Fibroblast of skin of left quadriceps (primary cell): Measurements from ENCODE around the gene ASCL3.
"Not testable (repeated sequence)": the region's sequence is repeated elsewhere in the genome, so short reads cannot be mapped to it uniquely, and the experiment has no call there.

Experiments
- DNase-seq, 2 experiments: peaks; one replicate each; pipeline ENCODE4 v3.0.0-alpha.2; 2013; ENCODE audit warnings: low read depth in 2 of 2

Gene ASCL3

DNA sequence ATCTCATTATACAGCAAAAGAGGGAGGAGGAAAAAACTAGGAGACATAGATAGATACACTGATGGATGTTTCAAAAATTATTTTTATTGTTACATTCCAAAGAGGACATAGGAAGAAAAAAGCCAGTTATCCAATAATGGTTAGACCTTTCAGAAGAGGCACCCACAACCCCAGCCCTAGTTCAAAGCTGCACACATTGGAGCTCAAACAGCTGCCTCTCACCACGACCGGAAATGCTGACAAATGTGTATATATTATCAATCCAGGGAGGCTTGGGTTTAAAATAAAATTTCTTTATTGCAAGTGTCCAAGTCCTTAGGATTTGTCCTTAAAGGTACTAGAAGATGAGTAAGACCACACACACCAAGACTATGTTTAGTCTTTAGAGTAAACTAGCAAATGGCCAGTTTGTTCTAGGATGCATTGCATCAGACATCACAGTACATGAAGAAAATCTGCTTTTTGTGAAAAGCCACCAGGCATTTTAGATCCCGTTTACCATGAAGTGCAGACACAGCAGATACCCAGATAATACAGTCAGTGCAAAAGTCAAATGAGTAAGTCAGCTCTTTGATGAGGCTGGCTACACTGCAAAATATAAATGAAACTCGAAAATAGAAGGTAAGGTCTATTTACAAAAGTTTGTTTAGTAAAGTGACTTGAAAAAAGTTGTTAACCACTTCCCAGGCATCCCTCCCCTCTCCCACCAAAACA is 4.6 kb upstream of the ASCL3 start:
- DNase-seq: no peak

DNA sequence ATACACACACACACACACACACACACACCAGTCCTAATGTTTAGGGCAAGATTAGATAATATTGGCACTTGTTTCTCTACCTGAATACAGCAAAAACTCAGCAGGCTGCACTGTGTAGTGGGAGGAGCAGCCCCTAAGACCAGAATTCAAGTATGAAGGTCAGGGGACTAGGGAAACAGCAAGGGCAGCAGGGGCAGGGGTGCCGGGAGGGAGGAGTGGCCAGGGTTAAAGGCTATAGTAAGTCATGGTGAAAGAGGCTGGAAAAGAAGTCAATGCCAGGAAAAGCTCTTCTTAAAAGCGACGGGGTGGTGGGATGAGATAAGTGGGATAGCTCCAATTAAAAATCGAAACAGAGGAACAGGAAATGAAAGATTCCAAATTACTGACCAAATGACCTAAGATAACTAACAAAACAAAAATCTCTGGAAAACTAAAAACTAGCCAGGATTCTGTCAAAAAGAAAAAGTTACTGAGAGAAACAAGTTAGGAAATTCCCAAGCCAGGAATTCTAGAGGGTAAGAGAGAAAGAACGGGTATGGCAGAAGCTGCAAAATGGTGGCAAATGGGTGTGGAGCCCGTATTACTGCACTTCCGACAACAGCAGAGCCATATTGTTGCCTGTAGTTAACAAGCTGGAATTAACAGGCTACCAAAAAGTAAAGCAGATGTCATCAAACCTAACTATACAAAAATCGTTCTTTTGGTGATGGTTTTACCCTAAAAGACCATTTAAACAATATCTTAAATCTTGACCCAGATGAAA is 1.3 kb downstream of the ASCL3 start:
- no peak for DNase-seq

DNA sequence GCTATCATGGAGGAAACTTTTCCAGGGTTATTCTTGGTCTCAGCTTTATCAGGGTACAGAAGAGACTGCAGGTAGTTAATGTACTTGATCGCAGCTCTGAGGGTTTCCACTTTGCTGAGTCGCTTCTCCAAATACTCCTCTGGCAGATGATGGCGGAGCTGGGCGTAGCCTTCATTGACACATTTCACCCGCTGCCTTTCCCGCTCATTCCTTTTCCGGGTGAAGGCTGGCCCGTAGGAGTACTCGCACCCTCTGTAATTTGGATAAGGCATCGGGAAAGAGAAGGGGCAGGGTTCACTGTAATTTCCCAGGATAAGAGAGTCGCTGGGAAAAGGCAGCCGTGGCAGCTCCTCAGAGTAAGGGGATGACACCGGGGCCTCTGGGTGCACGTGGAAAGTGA is 5.2 kb downstream of the ASCL3 start:
- DNase-seq: no peak

DNA sequence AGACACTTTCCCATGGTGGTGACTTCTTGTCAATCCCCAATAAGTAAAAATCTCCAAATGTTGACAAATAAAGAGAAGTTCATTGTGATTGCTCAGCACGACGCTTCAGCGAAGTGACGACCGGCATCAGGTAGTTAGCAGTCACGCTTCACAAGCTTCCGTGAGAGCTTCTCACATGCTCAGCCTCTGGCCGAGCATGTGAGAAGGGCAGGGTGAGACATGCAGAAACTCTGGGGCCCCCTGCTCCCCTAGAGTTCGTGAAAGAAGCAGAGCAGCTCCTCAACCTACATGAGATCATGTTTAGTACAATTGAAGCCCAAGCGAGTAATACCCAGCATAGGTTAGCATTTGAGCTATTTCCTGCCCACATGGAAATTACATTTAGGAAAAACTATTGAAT is 5.7 kb downstream of the ASCL3 start:
- no peak for DNase-seq

DNA sequence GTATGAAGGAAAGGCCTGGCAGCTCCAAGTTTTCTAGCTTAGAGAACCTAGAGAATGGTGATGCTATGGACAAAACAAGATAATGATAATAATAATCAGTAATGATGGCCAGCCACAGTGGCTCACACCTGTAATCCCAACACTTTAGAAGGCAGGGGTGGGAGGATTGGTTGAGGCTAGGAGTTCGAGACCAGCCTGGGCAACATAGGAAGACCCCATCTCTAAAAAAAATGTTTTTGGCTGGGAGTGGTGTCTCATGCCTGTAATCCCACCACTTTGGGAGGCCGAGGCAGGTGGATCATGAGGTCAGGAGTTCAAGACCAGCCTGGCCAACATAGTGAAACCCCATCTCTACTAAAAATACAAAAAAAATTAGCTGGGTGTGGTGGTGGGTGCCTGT is 7.0 kb downstream of the ASCL3 start:
- DNase-seq: not testable (repeated sequence)

DNA sequence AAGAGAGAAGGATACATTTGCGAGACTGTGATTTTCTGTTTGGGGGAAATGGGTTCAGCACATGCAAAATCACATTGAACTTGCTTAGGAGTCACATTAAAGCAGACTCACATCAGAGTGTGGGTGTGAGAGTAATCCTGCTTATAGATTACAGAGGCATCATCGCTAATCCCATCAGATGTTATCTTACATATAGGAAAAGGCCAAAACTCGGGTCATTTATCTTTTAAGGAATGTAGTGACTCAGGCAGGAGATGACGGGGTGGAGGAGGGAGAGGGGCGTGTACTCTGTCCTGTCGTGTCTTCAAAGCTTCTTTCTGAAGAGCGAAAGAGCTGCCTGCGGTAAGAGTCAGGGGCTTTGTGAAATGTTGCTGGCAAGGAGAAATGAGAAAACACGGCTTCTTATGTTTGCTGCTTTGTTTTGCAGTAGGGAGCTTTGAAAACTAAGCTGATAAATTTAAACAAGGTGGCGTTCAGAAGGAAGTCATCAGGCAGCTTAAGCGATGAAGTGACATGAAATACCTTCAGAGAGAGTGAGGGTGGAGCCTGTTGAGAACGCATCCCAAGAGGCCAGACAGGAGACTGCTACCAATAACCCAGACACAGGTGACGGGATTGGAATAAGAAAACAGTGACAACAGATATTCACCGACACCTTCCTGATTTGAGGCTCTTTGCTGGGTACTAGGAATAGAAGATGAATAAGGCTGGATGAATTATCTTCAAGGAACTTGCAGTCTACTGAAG is 7.9 kb downstream of the ASCL3 start:
- DNase-seq: peak; percentile 71 to 74

DNA sequence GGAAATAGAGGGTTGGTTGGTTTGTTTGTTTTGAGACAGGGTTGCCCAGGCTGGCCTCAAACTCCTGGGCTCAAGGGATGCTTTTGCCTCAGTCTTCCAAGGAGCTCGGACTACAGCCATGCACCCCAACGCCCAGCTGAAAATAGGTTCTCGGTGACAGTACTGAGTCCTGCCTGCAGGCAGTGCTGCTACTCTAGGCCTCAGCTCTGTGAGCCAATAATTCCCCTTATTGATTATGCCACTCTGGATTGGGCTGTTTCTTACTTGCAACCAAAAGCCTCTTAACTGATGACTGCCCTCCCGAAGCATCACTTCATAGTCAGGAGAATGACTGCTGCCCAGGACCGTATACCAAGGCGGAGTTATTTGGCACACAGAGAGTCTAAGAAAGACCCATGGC is 8.9 kb downstream of the ASCL3 start:
- DNase-seq: no peak

DNA sequence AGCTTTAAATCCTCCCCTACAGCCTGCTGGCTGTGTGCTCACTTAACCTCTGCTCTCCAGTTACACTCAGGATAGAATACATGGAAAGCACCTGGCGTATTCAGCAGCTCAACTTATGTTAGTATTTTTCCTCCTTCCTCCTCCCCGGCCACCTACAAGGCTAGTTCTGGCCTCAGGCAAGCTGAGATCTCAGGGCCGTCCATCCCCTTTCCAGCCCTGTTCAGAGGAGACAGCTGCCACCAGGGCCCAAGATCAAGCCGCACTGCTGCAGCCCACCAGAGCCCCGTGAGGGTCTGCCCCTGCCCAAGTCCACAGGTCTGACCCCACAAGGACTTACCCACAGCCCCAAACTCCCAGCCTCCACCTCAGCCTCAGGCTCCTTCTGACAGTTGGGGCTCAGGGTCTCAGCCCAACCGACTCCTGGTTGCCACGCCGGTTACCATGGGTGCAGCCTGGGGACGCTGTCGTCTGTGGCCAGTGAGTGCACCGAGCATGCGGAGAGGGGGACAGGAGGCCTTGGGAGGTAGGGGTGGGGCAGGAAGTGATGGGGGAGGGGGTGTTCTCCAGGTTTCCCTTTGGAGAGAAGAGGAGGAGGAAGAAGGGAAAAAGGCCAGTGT is 10.1 kb downstream of the ASCL3 start, which contains the start of gene C11orf16:
C11orf16 (minus strand) TSS at position 384 of the 617 bp plus-strand sequence. CDS start 639 bp downstream, outside the sequence.
- no peak for DNase-seq

DNA sequence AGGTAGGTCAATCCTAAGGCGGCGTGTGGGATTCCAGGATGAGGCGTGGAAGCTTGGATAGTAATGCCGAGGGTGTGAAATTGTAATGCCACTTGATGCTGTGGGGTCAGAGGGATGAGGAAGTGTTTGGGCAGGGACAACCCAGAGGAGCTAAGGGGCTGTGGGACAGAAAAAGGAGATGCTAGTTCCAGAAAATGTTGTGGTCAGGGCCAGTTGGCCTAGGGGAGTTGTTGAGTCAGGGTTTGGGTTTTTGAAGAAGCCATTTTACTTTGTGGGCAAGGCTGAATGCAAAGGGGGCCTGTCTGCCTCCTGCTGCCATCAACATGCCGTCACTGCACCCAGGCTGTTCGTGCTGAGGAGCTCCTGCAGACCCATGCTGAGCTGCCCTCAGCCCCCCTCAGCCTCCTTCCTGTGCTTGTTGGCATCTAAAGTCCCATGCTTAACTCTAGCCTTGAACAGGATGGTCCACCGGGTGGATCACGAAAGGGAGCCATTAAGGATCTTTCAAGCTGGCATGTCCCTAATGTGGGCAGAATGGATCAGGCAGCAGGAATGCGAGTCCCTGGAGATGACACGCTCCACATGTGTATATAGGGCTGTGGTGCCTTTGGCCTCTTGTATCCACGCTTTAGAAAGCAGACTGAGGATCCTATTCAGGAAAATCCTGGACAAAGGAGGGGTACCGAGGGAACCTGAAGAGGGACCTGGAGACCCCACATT is 12.2 kb downstream of the ASCL3 start:
- no peak for DNase-seq

DNA sequence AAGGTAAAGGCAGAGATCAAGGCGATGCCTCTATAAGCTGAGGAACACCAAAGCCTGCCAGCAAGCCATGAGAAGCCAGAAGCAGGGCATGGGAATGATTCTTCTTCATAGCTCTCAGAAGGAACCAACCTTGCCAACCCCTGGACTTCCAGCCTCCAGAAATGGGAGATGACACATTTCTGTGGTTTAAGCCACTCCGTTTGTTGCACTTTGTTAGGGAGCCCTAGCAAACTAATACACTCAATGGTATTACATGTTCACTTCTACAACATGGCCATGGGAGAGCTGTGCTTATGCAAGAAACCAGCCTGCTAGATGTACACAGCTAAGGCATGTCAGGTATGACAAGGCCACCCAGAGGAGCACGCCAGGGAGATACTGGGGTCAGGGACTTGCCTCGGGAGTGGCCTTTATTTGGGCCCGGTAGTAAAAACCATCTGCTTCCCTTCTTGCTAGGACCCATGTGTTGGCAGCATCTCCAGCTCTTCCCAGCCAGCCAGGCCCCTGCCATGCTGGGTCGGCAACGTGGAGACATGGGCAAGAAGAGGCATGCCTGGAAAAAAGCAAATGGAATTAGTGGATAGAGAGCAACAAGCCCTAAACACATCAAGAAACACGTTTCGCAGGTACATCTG is 13.7 kb downstream of the ASCL3 start:
- DNase-seq: no peak

DNA sequence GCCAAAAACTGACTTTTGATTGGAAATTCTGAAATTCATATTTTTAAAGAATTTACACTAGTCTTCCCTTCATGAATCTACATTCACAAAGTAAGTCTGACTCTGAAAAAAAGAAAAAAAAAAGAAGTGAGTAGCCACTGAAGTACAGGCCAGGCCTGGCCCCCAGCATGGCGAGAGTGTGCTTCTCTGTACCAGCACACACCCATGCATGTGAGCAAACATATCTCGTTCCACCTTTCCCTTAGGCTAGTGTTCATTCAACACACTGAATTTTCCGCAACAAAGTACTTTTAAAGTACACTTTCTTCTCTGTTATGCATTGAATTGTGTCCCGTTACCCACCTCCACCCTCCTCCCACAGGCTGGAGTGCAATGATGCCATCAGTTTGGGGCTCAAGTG is 14.6 kb downstream of the ASCL3 start:
- DNase-seq: no peak

DNA sequence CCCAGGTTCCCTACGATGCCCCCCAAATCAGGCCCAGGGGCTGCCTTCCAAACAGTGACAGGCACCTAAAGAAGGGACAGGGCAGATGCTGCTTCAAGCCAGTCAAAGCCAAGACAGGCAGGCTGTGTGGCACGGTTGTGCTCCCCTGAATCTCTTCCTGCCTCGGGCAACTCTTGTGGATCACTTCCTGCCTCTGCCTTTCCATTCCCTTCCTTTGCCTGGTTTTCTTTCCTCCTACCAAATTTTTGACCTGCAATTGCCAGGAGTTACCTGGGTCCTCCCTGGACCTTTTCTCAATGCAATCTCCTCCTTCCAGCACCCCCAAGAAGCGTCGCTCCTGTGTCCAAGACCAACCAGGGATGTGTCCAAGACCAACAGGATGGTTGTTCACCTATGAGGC is 15.6 kb downstream of the ASCL3 start:
- no peak for DNase-seq

DNA sequence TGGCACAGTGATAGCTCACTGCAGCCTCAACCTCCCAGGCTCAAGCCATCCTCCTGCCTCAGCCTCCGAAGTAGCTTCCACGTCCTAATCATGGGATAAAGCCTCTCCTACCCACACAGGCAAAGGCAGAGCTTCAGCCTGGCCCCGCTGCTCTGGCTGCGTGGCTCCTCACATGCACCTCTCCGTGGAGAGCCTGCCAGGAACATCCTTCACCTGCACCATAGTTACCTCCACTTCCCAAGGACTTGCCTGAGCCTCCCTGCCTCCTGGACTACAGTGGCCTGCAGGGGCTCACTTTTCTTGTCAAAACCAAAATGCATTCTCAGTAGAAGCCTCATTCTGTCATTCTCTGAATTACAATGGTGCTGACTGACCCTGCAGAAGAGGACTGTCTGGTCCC is 16.6 kb downstream of the ASCL3 start:
- no peak for DNase-seq

DNA sequence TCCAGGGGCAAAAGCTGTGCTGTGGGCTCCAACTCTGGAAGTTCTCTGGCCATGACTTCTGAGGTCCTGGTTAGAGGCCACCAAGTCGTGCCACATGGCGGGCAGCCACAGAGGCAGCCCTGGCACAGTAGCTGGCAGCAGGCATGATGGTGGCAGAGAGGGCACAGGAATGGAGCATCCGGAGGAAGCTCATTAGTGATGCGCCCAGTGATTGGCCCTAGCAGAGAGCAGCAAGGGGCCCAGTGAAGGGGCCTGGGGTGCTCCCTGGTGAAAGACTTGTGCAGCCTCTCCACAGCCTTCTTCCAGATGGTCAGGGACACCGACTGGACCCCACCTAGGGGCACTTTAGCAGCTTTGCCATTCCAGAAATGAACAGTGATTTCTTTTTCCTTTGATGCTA is 17.1 kb downstream of the ASCL3 start:
- DNase-seq: no peak

DNA sequence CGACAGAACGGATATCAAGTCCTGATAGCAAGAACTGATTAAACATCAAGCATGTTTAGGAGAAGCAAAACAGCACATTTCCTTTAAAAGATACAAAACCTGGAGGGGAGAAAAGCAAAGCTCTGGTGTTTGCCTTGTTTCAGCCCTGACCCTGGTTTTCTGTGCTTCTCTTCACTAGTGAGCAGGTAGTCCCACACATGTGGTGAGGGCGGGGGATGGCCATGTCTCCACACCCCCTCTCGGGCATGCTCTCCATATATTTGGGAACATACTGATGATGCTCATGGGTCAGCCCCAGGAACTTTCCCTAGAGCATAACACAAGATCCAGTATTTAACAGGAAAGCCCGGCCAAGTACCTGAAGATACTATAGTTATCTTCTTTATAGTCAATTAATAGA is 20.1 kb downstream of the ASCL3 start:
- no peak for DNase-seq

DNA sequence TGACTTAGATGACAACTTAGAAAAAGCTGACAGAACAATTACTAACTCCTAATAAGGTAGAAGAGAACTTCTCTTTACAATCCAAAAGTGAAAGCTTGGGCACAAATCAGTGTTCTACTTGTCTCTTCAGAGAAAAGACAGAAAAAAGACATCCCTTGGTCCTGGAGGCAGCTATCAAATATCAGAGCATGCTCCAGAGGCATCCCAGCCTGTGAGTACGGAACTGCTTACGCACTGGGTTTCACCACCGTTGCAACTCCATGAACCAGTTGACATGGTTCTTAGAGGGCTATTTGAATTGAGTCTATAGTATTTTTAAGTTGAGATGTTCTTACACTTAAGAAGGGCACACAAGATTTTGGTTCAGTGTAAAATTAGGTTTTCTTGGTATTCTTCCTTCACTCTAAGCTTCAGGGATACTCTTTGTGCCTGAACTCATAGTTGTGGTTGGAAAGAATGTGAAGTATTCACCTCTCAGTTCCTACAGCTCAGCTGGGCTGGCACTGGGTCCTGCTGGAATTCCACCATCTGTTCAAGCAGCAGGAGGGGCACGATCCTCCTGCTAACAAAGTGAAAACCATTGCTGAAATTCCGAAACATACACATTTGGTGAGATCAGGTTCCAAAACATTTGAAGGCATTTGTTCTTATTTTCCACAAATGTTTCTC is 25.5 kb downstream of the ASCL3 start:
- peak; percentile 88 for DNase-seq

DNA sequence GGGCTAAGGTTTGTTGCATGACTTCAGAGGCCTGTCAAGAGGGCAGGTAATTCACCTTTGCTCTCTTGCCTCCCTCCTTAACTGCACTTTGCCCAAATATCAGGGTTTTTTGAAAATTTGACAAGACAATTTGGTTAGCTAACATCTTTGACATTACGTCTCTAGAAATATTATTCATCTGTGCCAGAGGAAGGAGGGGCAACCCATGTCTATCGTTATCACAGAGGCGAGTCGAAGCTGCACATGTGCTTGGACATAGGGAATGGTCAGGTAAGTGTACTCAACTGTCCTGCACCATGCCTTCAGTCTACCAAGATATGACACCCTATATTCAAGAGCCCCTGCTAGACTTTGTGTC is 28.2 kb downstream of the ASCL3 start:
- DNase-seq: no peak

DNA sequence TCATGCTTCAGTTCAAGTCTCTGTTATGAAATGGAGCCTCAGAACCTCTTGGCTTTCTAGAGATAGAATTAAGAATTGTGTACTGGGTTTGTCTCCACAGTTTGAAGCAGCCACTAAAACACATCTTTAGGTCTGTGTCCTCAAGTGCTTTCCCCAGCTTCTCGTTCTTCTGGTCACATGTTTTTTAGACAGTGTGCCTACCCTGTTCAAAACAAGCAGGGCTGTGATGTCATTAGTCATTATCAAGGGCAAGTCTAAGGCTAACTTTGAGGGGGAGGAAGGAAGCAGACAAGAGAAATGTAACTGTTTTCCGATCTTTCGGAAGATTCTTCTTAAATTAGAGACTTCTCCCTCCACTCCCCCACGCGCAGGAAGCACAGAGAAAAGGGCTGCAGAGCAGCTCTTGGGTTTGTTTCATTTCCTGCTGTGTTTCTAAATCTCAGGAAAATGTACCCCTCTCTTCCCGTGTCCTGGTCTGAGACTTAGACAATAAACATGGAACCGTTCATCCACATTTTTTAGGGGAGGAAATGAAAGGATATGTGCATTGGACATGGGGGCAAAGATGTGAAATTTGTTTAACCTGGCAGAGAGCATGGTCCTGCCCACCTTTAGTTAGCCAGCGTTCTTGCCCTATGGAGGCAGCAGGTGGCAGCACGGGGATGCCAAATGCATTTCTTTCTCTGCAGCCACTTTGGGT is 28.7 kb downstream of the ASCL3 start:
- DNase-seq: no peak

DNA sequence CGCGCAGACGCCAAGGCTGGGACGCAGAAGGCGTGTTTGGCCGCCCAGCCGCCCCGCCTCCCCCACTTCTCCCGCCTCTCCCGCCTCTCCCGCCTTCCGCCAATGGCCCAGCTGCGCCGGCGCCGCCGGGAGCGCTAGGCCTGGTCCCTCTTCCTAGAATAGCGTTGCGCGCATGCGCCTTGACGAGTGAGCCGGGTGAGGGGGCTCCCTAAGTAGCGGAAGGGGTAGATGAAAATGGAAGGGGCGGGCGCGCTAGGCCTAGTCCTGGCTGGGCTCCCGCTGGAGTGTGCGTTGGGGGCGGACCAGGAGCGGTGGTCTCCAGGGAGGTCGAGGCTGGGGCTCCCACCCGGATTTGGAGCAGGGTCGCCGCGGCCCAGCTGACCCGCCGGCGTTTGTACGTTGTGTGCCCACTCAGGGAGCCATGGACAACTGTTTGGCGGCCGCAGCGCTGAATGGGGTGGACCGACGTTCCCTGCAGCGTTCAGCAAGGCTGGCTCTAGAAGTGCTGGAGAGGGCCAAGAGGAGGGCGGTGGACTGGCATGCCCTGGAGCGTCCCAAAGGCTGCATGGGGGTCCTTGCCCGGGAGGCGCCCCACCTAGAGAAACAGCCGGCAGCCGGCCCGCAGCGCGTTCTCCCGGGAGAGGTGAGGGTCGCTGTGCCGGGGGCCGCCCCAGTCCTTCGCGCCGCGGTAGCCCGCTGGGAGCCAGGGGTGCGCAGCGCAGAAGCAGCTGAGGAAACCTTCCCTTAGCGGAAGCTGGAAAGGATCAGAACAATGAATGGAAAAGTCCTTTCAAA is 31.6 kb downstream of the ASCL3 start, which contains the start of gene AKIP1:
AKIP1 (plus strand) TSS at position 161 of the 795 bp plus-strand sequence; CDS start at position 422, 261 bp downstream.
- peak; percentile 94 for DNase-seq
